ENCODE data around the gene PNPLA5. TPM values are rescaled to one million over a fixed set of nuclear protein-coding genes. Genes with fewer than 3 reads are reported as not detected.

PNPLA5 gene
- total RNA-seq, 1 experiment from 2014 or later = 5.3 TPM

GRCh38 chr22:43860831-43861230 lies 31.0 kb downstream of the PNPLA5 start:
- TF ChIP-seq, protein P1, sequence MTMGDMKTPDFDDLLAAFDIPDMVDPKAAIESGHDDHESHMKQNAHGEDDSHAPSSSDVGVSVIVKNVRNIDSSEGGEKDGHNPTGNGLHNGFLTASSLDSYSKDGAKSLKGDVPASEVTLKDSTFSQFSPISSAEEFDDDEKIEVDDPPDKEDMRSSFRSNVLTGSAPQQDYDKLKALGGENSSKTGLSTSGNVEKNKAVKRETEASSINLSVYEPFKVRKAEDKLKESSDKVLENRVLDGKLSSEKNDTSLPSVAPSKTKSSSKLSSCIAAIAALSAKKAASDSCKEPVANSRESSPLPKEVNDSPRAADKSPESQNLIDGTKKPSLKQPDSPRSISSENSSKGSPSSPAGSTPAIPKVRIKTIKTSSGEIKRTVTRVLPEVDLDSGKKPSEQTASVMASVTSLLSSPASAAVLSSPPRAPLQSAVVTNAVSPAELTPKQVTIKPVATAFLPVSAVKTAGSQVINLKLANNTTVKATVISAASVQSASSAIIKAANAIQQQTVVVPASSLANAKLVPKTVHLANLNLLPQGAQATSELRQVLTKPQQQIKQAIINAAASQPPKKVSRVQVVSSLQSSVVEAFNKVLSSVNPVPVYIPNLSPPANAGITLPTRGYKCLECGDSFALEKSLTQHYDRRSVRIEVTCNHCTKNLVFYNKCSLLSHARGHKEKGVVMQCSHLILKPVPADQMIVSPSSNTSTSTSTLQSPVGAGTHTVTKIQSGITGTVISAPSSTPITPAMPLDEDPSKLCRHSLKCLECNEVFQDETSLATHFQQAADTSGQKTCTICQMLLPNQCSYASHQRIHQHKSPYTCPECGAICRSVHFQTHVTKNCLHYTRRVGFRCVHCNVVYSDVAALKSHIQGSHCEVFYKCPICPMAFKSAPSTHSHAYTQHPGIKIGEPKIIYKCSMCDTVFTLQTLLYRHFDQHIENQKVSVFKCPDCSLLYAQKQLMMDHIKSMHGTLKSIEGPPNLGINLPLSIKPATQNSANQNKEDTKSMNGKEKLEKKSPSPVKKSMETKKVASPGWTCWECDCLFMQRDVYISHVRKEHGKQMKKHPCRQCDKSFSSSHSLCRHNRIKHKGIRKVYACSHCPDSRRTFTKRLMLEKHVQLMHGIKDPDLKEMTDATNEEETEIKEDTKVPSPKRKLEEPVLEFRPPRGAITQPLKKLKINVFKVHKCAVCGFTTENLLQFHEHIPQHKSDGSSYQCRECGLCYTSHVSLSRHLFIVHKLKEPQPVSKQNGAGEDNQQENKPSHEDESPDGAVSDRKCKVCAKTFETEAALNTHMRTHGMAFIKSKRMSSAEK (CRISPR knock-in tag; IDR thresholded peaks at IDR 0.05; ENCODE audit: borderline replicate concordance) = no peak
- TF ChIP-seq GTF2I (CRISPR knock-in tag; conservative IDR thresholded peaks at IDR 0.05) (no peak), HMGXB4 (CRISPR knock-in tag; IDR thresholded peaks at IDR 0.05) (no peak)
- DNase-seq (ENCODE audit: low spot score) = no peak
- H3K9me3 Mint-ChIP-seq = peaks cover 16% of the 10 kb centered on the region
- peaks cover 20% of the 10 kb centered on the region for H3K27me3 Mint-ChIP-seq (ENCODE audit: low read depth)
- H3K4me1 Mint-ChIP-seq = peaks cover 32% of the 10 kb centered on the region
- H3K4me3 Mint-ChIP-seq = peak overlapping the region; percentile 70
- peak overlapping the region; percentile 27; the same call in 1 of the 2 replicates for H3K27ac Mint-ChIP-seq
- POLR2A ChIA-PET = no interaction called here
- CTCF ChIA-PET = interaction anchor here (1.0 to 5.2 kb wide), 6 partner anchors 11 to 24 kb away, joined by 3 to 23 read pairs (median 4); no protein-coding TSS in a partner anchor
- no peak for ATAC-seq
- peaks cover 22% of the 10 kb centered on the region for H3K36me3 Mint-ChIP-seq

DNA sequence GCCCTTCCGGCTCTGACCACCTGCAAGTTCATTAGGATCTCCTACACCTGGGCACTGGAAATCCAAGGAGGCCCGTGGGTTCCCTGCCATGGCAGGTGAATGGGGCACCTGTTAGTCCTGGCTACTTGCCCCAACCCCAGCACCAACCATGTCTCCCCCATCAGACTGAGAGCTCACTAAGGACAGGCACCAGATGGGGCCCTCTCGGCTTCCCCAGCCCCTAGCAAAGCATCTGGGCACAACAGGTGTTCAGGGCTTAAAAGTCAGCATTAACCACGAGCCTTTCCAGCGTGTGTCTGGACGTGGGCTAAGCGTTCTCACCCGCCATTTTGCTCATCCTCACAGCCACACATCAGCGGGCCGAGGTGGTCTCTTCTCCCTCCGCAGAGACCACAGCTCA lies 31.7 kb downstream of the PNPLA5 start:
- Mint-ChIP-seq H3K4me1 (peaks cover 32% of the 10 kb centered on the region), H3K27ac (no peak overlapping the region), H3K27me3 (ENCODE audit: low read depth) (peaks cover 20% of the 10 kb centered on the region), H3K9me3 (peaks cover 16% of the 10 kb centered on the region), H3K36me3 (peaks cover 22% of the 10 kb centered on the region), H3K4me3 (peak overlapping the region; percentile 5; the same call in 1 of the 2 replicates)
- CTCF ChIA-PET = interaction anchor here (0.5 to 5.2 kb wide), 6 partner anchors 10 to 471 kb away, joined by 4 to 23 read pairs (median 4); no protein-coding TSS in a partner anchor
- POLR2A ChIA-PET = interaction anchor here (0.5 kb wide), 1 partner anchor 22 kb away, joined by 3 read pairs; no protein-coding TSS in a partner anchor
- ATAC-seq (no peak), DNase-seq (ENCODE audit: low spot score) (no peak)
- TF ChIP-seq, protein P2, sequence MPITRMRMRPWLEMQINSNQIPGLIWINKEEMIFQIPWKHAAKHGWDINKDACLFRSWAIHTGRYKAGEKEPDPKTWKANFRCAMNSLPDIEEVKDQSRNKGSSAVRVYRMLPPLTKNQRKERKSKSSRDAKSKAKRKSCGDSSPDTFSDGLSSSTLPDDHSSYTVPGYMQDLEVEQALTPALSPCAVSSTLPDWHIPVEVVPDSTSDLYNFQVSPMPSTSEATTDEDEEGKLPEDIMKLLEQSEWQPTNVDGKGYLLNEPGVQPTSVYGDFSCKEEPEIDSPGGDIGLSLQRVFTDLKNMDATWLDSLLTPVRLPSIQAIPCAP (CRISPR knock-in tag; IDR thresholded peaks at IDR 0.05) = no peak
- TF ChIP-seq ESRRA (CRISPR knock-in tag; IDR thresholded peaks at IDR 0.05; ENCODE audit: borderline replicate concordance) = no peak
- no peak for TF ChIP-seq HMGXB4 (CRISPR knock-in tag; IDR thresholded peaks at IDR 0.05)
- TF ChIP-seq ZNF512 (CRISPR knock-in tag; IDR thresholded peaks at IDR 0.05; ENCODE audit: borderline replicate concordance) = no peak
- no peak for TF ChIP-seq ZNF121 (CRISPR knock-in tag; IDR thresholded peaks at IDR 0.05)
- no peak for TF ChIP-seq CTCF (IDR thresholded peaks at IDR 0.05)
- TF ChIP-seq, protein P3, sequence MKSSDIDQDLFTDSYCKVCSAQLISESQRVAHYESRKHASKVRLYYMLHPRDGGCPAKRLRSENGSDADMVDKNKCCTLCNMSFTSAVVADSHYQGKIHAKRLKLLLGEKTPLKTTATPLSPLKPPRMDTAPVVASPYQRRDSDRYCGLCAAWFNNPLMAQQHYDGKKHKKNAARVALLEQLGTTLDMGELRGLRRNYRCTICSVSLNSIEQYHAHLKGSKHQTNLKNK (CRISPR knock-in tag; IDR thresholded peaks at IDR 0.05) = no peak
- no peak for TF ChIP-seq FOXP4 (CRISPR knock-in tag; IDR thresholded peaks at IDR 0.05)
- no peak for TF ChIP-seq AR (CRISPR knock-in tag; IDR thresholded peaks at IDR 0.05)
- TF ChIP-seq NFE2L1 (CRISPR knock-in tag; IDR thresholded peaks at IDR 0.05) = no peak
- TF ChIP-seq TCF7 (CRISPR knock-in tag; IDR thresholded peaks at IDR 0.05; ENCODE audit: low read depth) = no peak
- no peak for TF ChIP-seq NFYB (CRISPR knock-in tag; conservative IDR thresholded peaks at IDR 0.05; ENCODE audit: low read depth)
